Stimulated activated CD4-positive, alpha-beta T cell treated with anti-CD3 and anti-CD28 coated beads, Interleukin-4, amount 100 ng/mL, for 48 hours (primary cell): Measurements from ENCODE around the gene C3orf20.
"Not testable (repeated sequence)": the region's sequence is repeated elsewhere in the genome, so short reads cannot be mapped to it uniquely, and the experiment has no call there.

Source experiments
- DNase-seq, 2 donors: peaks; one replicate each; pipeline ENCODE4 v3.0.0-alpha.2; 2020; ENCODE audit warnings: low read depth in 2 of 2

C3orf20 gene

GRCh38 chr3:14650193-14650592 is 24.7 kb upstream of the C3orf20 start:
- DNase-seq = no peak

GRCh38 chr3:14651440-14652251 is 23.3 kb upstream of the C3orf20 start, which contains the start of gene CCDC174:
Gene CCDC174 (plus strand): TSS chr3:14651762. CDS start chr3:14651837, 75 bp downstream.
- peak; percentile 79 to 90 for DNase-seq

DNA sequence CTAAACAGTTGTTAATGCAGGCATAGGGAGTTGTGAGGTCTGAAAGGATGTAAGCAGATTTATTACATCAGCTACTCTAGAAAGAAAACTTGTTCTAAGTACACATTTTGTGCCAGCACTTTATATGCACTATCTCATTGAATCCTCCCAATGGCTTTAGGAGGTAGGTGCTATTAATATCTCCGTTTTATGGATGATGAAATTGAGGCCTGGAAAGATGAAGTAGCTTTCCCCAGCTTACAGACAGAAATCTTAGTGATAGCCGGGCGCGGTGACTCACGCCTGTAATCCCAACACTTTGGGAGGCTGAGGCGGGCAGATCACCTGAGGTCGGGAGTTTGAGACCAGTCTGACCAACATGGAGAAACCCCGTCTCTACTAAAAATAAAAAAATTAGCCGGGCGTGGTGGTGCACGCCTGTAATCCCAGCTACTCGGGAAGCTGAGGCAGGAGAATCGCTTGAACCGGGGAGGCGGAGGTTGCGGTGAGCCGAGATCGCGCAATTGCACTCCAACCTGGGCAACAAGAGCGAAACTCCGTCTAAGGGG is 22.5 kb upstream of the C3orf20 start:
- not testable (repeated sequence) for DNase-seq

DNA sequence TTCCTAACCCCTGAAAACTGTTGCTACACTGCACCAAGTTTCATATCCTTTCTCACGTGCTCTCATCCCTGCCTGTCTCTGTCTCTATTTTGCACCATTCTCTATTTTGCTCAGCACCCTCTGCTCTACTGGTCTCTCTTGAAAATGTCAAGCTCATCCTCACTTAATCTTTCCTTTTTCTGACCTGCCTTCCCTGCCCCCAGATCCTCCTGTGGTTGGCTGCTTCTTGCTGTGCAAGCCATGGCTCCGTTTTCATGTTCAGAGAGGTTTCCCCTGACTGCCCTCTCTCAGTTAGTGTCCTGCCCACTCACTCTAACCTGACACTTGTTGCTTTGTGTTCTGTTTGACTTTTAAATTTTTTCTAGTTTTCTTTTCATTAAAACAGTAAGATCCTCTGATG is 17.4 kb upstream of the C3orf20 start:
- no peak for DNase-seq

- DNase-seq = no peak
Measured at GRCh38 chr3:14658978-14659377, 16.0 kb upstream of the C3orf20 start.

GRCh38 chr3:14660942-14661341 is 14.0 kb upstream of the C3orf20 start:
- no peak for DNase-seq

DNA sequence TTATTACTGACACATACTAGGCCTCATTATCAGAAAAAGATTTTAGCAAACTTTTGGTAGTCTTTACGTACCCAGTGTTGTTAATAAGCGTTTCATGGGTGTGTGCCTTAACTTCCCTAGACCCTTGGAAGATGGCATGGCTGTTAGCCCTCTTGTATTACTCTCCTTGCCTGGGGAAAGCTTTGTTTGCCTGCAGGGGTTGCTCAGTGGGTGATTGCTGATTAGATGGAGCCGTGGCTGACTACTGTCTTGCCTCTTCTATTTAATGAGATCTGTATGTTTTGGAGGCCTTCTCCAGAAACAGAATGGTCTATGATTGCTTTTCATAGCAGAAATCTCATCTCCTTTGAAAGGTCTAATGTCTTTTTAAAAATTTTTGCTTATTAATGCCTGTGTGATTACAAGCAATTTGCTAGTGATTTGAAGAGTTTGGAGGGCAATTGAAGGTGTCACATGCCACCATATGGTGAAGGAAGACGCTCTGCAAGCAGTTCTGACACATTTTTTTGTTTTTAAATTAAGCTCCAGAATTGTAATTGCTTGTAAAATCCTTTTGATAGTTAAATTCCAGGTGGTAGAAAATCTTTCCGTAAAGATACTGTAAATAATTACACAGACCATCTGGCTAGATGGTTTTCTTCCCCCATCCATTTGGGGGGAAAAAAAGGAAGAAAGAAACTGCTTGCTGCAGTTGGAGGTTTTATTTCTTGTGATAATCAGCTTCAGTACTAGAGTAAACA is 11.4 kb upstream of the C3orf20 start:
- DNase-seq = no peak

DNA sequence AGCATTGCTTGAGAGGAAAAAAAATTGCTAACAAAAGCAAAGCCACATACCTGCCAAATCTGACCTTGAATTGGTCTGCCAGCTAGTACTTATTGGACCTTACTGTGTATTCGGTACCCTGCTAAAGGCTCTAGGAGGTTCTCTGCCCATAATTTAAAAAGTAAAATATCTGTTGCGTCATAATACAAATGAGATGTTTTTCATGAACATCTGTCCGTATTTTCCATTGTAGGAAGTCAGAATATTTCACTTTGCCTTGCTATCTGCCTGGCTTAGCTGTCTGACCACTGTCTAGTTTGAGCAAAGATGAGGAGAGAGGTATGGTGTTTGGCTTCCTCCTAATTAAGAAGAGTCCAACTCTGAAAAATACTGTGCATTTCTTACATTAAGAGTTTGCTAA is 10.8 kb upstream of the C3orf20 start:
- no peak for DNase-seq

- DNase-seq = no peak
Measured at GRCh38 chr3:14672588-14672987, 2.4 kb upstream of the C3orf20 start.

DNA sequence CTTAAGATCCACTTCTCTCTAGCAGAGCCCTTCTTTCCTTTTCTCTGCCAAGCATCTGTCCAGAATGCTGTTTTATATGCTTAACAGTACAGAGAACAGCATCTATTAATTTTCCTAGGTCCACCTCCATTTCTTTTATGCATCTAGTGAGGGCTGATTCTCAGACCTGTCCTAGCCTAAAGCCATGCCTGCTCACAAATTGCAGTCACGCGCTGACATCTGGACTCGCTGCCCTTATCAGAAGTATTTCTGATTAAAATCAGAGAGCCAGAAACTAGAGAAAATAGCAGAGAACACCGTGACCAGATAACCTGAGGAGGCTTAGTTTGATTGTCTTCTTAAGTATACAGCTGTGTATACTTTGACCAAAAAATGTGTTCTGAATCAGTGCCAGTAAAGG is 1.9 kb downstream of the C3orf20 start:
- no peak for DNase-seq

- no peak for DNase-seq
Measured at GRCh38 chr3:14678015-14678503, 3.1 kb downstream of the C3orf20 start.

GRCh38 chr3:14680115-14680514 is 5.2 kb downstream of the C3orf20 start:
- no peak for DNase-seq

DNA sequence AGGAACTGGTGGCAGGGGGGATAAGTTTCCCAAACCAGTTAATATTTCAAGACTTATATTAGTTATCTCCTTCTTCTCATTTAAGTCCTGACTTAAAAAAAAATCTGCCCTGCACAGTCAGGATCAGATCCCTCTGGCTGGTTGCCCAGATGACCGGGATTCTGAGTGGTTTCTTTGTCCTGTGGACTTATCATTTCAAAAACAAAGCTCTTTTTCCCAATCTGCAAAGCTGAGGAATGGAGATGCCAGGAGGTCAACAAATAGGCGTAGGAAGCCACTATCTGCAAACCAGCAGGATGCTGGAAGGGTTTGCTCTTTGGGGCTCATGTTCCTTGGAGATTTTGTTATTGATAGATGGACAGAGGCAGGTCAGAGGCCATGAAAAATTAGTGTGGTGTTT is 5.8 kb downstream of the C3orf20 start:
- DNase-seq = no peak

GRCh38 chr3:14684447-14684846 is 9.5 kb downstream of the C3orf20 start:
- no peak for DNase-seq

DNA sequence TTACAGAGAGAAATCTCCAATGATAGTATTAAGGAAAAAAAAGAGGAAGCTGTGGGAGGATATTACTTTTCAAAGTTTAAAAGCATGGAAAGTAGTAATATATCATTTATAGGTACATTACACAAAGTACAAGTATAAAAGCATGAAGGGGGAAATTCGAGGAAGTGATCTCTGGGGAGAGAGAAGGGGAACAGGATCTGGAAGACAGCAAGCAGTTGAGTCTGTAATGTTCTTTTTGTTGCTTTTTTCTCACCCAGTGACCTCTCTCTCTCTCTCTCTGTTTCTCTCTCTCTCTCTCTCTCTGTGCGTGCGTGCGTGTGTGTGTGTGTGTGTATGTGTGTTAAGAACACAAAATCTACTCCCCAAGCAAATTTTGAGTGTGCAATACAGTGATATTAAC is 10.2 kb downstream of the C3orf20 start:
- DNase-seq = no peak

DNA sequence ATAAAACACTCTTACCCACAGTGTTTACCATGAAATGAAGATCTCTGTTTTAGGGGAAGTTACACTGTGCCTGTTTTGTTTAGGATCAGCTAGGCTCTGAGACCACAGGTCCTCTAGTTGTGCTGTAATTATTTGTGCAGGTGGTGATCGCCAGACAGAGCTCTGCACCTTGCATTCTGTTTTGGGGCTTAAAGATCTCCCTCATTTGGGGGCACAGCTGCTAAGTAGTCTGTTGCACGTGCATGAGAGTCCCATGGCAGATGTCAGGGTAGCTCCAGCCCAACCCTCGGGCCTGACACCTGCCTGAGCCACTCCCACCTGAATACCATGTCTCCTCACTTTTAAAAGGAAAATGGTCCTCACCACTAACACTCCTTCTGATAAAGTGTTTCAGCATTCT is 12.4 kb downstream of the C3orf20 start:
- DNase-seq = no peak

- DNase-seq = no peak
Measured at GRCh38 chr3:14688525-14688924, 13.6 kb downstream of the C3orf20 start.

GRCh38 chr3:14689247-14689980 is 14.5 kb downstream of the C3orf20 start:
- DNase-seq = no peak

- no peak for DNase-seq
Measured at GRCh38 chr3:14691239-14691638, 16.3 kb downstream of the C3orf20 start.

GRCh38 chr3:14691719-14692118 is 16.8 kb downstream of the C3orf20 start:
- no peak for DNase-seq

- DNase-seq = no peak
Measured at GRCh38 chr3:14698601-14699244, 23.8 kb downstream of the C3orf20 start.
